Ascending aorta (tissue), 2 donors: ENCODE data around the gene NTNG2. TPM values are rescaled to one million over a fixed set of nuclear protein-coding genes. Genes with fewer than 3 reads are reported as not detected.

Source experiments
- DNase-seq, 2 donors: peaks; one replicate each; pipeline ENCODE4 v3.0.0-alpha.2; 2019; ENCODE audit warnings: low spot score in 2 of 2
- H3K27ac ChIP-seq, 2 donors: fragments of 200-600 bp; sonication (generic); one replicate each; pipeline ENCODE4 v1.5.1; 2016 to 2017; ENCODE audit warnings: mild to moderate bottlenecking in 1 of 2
- H3K27me3 ChIP-seq: fragments of 200-600 bp; sonication (generic); one replicate; pipeline ENCODE4 v1.5.1; 2017
- H3K36me3 ChIP-seq, 2 donors: fragments of 200-600 bp; sonication (generic); one replicate each; pipeline ENCODE4 v1.5.1; 2016
- H3K4me1 ChIP-seq, 2 donors: fragments of 200-600 bp; sonication (generic); one replicate each; pipeline ENCODE4 v1.5.1; 2016 to 2017; ENCODE audit warnings: mild to moderate bottlenecking in 1 of 2
- H3K4me3 ChIP-seq, 2 donors: fragments of 200-600 bp; sonication (generic); one replicate each; pipeline ENCODE4 v1.5.1; 2016 to 2017; ENCODE audit warnings: mild to moderate bottlenecking in 1 of 2
- H3K9me3 ChIP-seq, 2 donors: fragments of 200-600 bp; sonication (generic); one replicate each; pipeline ENCODE4 v1.5.1; 2016
- CTCF ChIP-seq, 3 experiments: fragments of 200-600 bp in 2 of 3; fragments of 450-650 bp in 1 of 3; sonication (generic) in 2 of 3; IDR thresholded peaks; one replicate each; pipeline ENCODE4 v1.5.1; 2016 to 2019; ENCODE audit warnings: antibody characterized with exemption in 3 of 3, mild to moderate bottlenecking in 1 of 3, moderate library complexity in 1 of 3
- intact Hi-C: fragments of 100-400 bp; cut with DNase I; formaldehyde crosslinking; loops from one replicate; pipeline ENCODE4 v1.15.1; 2023
- total RNA-seq: library from RNA; depleted of rRNA; stranded (reverse); fragments of >200 nt; gene quantifications from one replicate; pipeline ENCODE4 v1.1.0, GENCODE V29; 2016

The NTNG2 gene
- total RNA-seq, 1 donor from 2014 or later = 5.9 TPM

GRCh38 chr9:132181796-132182313 is 20.0 kb downstream of the NTNG2 start:
- TF ChIP-seq CTCF (IDR thresholded peaks at IDR 0.05) = no peak
- intact Hi-C loops = no loop called here
- peaks cover 6% of the 10 kb centered on the region for H3K27me3 ChIP-seq

GRCh38 chr9:132182314-132183091 is 20.6 kb downstream of the NTNG2 start:
- no peak for DNase-seq
- Histone ChIP-seq H3K27ac (no peak overlapping the region), H3K9me3 (no peaks in the 10 kb centered on the region), H3K27me3 (peaks cover 6% of the 10 kb centered on the region), H3K4me1 (no peaks in the 10 kb centered on the region), H3K36me3 (no peaks in the 10 kb centered on the region), H3K4me3 (no peak overlapping the region)
- TF ChIP-seq CTCF (IDR thresholded peaks at IDR 0.05) = no peak
- intact Hi-C loops = no loop called here

More at GRCh38 chr9:132181796-132182313, 20.0 kb downstream of the NTNG2 start:
- H3K27ac ChIP-seq = no peak overlapping the region
- no peak overlapping the region for H3K4me3 ChIP-seq
- DNase-seq = no peak
- H3K4me1 ChIP-seq = no peaks in the 10 kb centered on the region
- no peaks in the 10 kb centered on the region for H3K9me3 ChIP-seq
- no peaks in the 10 kb centered on the region for H3K36me3 ChIP-seq

GRCh38 chr9:132183134-132183533 is 21.3 kb downstream of the NTNG2 start:
- TF ChIP-seq CTCF (IDR thresholded peaks at IDR 0.05) = no peak

GRCh38 chr9:132183715-132184114 is 21.9 kb downstream of the NTNG2 start:
- Histone ChIP-seq H3K27me3 (peaks cover 6% of the 10 kb centered on the region), H3K4me3 (no peak overlapping the region), H3K9me3 (no peaks in the 10 kb centered on the region), H3K4me1 (no peaks in the 10 kb centered on the region), H3K27ac (no peak overlapping the region), H3K36me3 (no peaks in the 10 kb centered on the region)
- intact Hi-C loops = no loop called here
- no peak for DNase-seq
- TF ChIP-seq CTCF (IDR thresholded peaks at IDR 0.05) = no peak

More at GRCh38 chr9:132183134-132183533, 21.3 kb downstream of the NTNG2 start:
- Histone ChIP-seq H3K4me1 (no peaks in the 10 kb centered on the region), H3K36me3 (no peaks in the 10 kb centered on the region), H3K27me3 (peaks cover 6% of the 10 kb centered on the region), H3K27ac (no peak overlapping the region), H3K4me3 (no peak overlapping the region), H3K9me3 (no peaks in the 10 kb centered on the region)
- no peak for DNase-seq
- intact Hi-C loops = no loop called here

- Histone ChIP-seq H3K4me3 (no peak overlapping the region), H3K27me3 (peaks cover 6% of the 10 kb centered on the region), H3K36me3 (no peaks in the 10 kb centered on the region), H3K4me1 (no peaks in the 10 kb centered on the region), H3K9me3 (no peaks in the 10 kb centered on the region), H3K27ac (no peak overlapping the region)
- no peak for TF ChIP-seq CTCF (IDR thresholded peaks at IDR 0.05)
- intact Hi-C loops = no loop called here
- no peak for DNase-seq
Observed at GRCh38 chr9:132184124-132184523, 22.3 kb downstream of the NTNG2 start.
